BE2C (cell line): Measurements from ENCODE around the gene SNAPC4. TPM values are rescaled to one million over a fixed set of nuclear protein-coding genes. Genes with fewer than 3 reads are reported as not detected.

ENCODE experiments used
- DNase-seq: peaks from one replicate; pipeline ENCODE4 v3.0.0-alpha.2; 2020
- H3K27me3 ChIP-seq: fragments of 250-450 bp; sonication (Bioruptor Pico); 2 replicates; pipeline ENCODE4 v1.5.1; 2020; ENCODE audit warnings: mild to moderate bottlenecking
- H3K36me3 ChIP-seq: fragments of 250-450 bp; sonication (Bioruptor Pico); 2 replicates; pipeline ENCODE4 v1.5.1; 2020; ENCODE audit warnings: mild to moderate bottlenecking
- H3K4me1 ChIP-seq: fragments of 250-450 bp; sonication (Bioruptor Pico); 2 replicates; pipeline ENCODE4 v1.5.1; 2020
- H3K4me3 ChIP-seq: 2 replicates; pipeline ENCODE4 v1.5.1; 2011; ENCODE audit warnings: low read depth, low read length
- H3K9me3 ChIP-seq: fragments of 250-450 bp; sonication (Bioruptor Pico); 2 replicates; pipeline ENCODE4 v1.5.1; 2020
- polyA plus RNA-seq: library from polyadenylated mRNA; unstranded; fragments of >200 nt; gene quantifications from one replicate; pipeline ENCODE4 v1.2.1, GENCODE V29; 2012; ENCODE audit warnings: low read depth, missing spikeins; ENCODE audit not compliant: insufficient read length, insufficient read depth
- TF ChIP-seq, protein P1 (sequence below): IDR thresholded peaks from 2 replicates; pipeline ENCODE4 v1.5.1; 2012; ENCODE audit warnings: mild to moderate bottlenecking, low read depth, low read length

SNAPC4 gene, protein sequence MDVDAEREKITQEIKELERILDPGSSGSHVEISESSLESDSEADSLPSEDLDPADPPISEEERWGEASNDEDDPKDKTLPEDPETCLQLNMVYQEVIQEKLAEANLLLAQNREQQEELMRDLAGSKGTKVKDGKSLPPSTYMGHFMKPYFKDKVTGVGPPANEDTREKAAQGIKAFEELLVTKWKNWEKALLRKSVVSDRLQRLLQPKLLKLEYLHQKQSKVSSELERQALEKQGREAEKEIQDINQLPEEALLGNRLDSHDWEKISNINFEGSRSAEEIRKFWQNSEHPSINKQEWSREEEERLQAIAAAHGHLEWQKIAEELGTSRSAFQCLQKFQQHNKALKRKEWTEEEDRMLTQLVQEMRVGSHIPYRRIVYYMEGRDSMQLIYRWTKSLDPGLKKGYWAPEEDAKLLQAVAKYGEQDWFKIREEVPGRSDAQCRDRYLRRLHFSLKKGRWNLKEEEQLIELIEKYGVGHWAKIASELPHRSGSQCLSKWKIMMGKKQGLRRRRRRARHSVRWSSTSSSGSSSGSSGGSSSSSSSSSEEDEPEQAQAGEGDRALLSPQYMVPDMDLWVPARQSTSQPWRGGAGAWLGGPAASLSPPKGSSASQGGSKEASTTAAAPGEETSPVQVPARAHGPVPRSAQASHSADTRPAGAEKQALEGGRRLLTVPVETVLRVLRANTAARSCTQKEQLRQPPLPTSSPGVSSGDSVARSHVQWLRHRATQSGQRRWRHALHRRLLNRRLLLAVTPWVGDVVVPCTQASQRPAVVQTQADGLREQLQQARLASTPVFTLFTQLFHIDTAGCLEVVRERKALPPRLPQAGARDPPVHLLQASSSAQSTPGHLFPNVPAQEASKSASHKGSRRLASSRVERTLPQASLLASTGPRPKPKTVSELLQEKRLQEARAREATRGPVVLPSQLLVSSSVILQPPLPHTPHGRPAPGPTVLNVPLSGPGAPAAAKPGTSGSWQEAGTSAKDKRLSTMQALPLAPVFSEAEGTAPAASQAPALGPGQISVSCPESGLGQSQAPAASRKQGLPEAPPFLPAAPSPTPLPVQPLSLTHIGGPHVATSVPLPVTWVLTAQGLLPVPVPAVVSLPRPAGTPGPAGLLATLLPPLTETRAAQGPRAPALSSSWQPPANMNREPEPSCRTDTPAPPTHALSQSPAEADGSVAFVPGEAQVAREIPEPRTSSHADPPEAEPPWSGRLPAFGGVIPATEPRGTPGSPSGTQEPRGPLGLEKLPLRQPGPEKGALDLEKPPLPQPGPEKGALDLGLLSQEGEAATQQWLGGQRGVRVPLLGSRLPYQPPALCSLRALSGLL (N-terminal part only)
- 56.9 TPM for polyA plus RNA-seq

DNA sequence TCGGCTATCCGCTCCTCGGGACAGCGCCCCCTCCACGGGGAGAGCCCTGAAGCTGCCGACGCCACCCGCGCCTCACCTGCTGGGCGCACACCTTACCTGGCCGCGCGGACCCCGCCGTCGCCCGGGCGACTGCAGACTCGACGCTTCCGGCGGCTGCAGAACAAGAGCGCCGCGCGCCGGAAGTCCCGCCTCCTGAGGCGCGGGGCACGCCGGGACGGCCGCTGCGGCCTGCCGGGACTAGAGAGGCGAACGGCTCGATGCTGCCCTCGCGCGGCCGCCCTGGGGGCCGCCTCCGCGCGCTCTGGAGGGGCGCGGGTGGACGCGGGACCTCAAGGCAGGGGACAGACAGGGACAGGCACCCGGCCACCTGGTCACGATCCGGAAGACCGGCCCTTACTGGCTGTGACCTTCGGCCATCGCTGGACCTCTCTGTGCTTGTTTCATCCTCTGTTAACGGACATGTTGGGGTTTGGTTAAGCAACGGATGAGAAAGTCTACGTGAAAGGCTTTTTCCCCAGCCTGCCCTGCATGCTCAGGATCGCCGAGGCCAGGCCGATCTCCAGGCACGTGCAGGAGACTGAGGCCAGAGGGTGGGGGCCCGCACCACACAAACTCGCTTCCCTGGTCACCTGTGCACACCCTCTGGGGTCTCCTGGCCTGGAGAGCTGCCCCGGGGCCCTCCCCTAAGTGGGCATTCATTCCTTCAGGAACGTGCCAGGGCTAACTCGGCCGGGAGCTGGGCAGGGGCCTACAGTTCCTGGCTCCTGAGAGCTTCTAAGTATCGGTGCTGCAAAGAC is at the start of gene SNAPC4:
Gene SNAPC4 (minus strand): TSS at position 133 of the 797 bp plus-strand sequence. CDS start 1,742 bp downstream, outside the sequence.
- DNase-seq, result peak; percentile 93
- peaks cover 61% of the 10 kb centered on the region for H3K36me3 ChIP-seq
- H3K9me3 ChIP-seq, result no peaks in the 10 kb centered on the region
- H3K4me1 ChIP-seq, result peaks cover 5% of the 10 kb centered on the region
- TF ChIP-seq, protein P1, sequence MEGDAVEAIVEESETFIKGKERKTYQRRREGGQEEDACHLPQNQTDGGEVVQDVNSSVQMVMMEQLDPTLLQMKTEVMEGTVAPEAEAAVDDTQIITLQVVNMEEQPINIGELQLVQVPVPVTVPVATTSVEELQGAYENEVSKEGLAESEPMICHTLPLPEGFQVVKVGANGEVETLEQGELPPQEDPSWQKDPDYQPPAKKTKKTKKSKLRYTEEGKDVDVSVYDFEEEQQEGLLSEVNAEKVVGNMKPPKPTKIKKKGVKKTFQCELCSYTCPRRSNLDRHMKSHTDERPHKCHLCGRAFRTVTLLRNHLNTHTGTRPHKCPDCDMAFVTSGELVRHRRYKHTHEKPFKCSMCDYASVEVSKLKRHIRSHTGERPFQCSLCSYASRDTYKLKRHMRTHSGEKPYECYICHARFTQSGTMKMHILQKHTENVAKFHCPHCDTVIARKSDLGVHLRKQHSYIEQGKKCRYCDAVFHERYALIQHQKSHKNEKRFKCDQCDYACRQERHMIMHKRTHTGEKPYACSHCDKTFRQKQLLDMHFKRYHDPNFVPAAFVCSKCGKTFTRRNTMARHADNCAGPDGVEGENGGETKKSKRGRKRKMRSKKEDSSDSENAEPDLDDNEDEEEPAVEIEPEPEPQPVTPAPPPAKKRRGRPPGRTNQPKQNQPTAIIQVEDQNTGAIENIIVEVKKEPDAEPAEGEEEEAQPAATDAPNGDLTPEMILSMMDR, result peak; percentile 73
- H3K4me3 ChIP-seq, result peak within 1 kb of the TSS; percentile 81
- no peaks in the 10 kb centered on the region for H3K27me3 ChIP-seq

DNA sequence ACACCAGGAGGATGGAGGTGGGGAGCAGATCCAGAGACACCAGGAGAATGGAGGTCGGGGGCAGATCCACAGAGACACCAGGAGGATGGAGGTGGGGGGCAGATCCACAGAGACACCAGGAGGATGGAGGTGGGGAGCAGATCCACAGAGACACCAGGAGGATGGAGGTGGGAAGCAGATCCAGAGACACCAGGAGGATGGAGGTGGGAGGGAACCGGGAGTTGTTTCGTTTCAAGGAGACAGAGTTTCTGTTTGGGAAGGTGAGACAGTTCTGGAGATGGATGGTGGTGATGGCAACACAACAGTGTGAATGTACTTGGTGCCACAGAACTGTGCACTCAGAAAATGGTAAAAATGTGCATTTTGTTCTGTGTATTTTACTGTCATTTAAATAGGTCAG is 48.7 kb upstream of the SNAPC4 start:
- Histone ChIP-seq H3K4me3 (no peak overlapping the region), H3K9me3 (no peaks in the 10 kb centered on the region), H3K27me3 (no peaks in the 10 kb centered on the region), H3K4me1 (no peaks in the 10 kb centered on the region), H3K36me3 (peaks cover 58% of the 10 kb centered on the region)
- no peak for DNase-seq
- TF ChIP-seq, protein P1, result no peak

DNA sequence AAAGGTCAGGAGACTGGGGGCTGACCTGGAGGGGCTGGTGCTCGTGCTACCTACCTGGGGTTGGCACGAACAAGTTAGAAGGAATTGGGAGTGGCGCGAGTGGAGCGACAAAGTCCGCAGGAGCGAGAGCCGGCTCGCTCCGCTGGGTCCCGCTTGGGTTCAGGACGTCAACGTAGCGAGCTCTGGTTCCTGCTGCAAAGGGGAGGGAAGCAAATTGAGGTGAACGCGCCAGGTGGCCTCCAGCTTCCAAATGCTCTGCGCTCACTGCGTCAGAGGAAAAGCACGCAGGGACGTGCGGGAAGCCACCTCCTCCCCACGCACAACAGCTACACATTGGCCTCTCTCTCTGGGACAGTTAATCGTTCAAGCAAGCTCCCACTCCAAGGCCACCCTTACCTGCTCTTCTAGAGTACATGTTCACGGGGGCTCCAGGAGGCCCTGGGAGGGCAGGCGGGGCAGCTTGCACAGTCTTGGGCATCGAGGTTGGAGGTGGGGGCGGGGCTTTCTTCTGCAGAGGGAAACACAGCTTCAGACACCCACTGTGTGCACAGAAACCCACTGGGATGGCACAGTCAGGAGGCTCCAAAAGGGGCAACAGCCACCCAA is 47.3 kb upstream of the SNAPC4 start:
- Histone ChIP-seq H3K4me1 (no peaks in the 10 kb centered on the region), H3K9me3 (no peaks in the 10 kb centered on the region), H3K27me3 (no peaks in the 10 kb centered on the region), H3K4me3 (no peak overlapping the region), H3K36me3 (peaks cover 59% of the 10 kb centered on the region)
- DNase-seq, result no peak
- TF ChIP-seq, protein P1, result no peak

DNA sequence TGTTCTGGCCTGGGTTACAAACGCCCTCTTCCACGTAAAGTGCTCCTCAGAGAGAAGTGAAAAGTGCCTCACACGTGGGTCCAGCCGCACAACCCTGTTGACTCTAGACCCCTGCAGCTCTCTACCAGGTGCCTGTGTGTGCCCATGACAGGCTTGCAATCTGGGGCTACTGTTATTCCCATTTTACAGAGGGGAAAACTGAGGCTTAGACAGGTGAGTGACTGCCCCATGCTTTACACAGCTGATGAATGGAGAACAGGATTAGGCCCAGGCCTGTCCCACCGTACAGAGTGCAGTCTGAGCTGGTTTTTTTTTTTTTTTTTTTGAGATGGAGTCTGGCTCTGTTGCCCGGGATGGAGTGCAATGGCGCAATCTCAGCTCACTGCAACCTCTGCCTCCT is 45.8 kb upstream of the SNAPC4 start:
- DNase-seq, result no peak

More for the DNA sequence above, 45.8 kb upstream of the SNAPC4 start:
- no peak overlapping the region for H3K4me3 ChIP-seq
- no peaks in the 10 kb centered on the region for H3K4me1 ChIP-seq
- H3K9me3 ChIP-seq, result no peaks in the 10 kb centered on the region
- H3K36me3 ChIP-seq, result peaks cover 65% of the 10 kb centered on the region
- H3K27me3 ChIP-seq, result no peaks in the 10 kb centered on the region
- TF ChIP-seq, protein P1, result no peak
